Activated B cell treated with CpG ODN at 0.5 μM for 24 hours (primary cell): ENCODE results near the gene CCDC152. TPM values are rescaled to one million over a fixed set of nuclear protein-coding genes. Genes with fewer than 3 reads are reported as not detected.

Source experiments
- ATAC-seq: fragments of 200-7000 bp; cut with Tn5 transposase; one replicate; pipeline ENCODE4 v1.10.0; 2021; ENCODE audit warnings: low read depth, mild to moderate bottlenecking, moderate library complexity
- CTCF ChIA-PET: fragments of 350-600 bp; sonication (Branson Sonifier 250); formaldehyde crosslinking; loops from one replicate; lab custom pipeline; 2021; ENCODE audit warnings: antibody characterized with exemption; lab: Charles Lee
- POLR2A ChIA-PET: fragments of 350-600 bp; sonication (Branson Sonifier 250); formaldehyde crosslinking; loops from one replicate; lab custom pipeline; 2021; ENCODE audit warnings: antibody characterized with exemption; lab: Charles Lee
- DNase-seq: peaks from one replicate; pipeline ENCODE4 v3.0.0; 2022
- H3K27ac Mint-ChIP-seq: one replicate; pipeline ENCODE4 v1.8.0; 2020; ENCODE audit warnings: mixed read lengths
- H3K27me3 Mint-ChIP-seq: one replicate; pipeline ENCODE4 v1.8.0; 2021; ENCODE audit warnings: mixed read lengths
- H3K36me3 Mint-ChIP-seq: one replicate; pipeline ENCODE4 v1.8.0; 2021; ENCODE audit warnings: low read depth, mixed read lengths
- H3K4me1 Mint-ChIP-seq: one replicate; pipeline ENCODE4 v1.8.0; 2021; ENCODE audit warnings: mixed read lengths
- H3K4me3 Mint-ChIP-seq: one replicate; pipeline ENCODE4 v1.8.0; 2020; ENCODE audit warnings: mild to moderate bottlenecking, mixed read lengths
- H3K9me3 Mint-ChIP-seq: one replicate; pipeline ENCODE4 v1.8.0; 2020; ENCODE audit warnings: mixed read lengths
- intact Hi-C: fragments of 100-400 bp; cut with micrococcal nuclease; formaldehyde crosslinking; loops from one replicate; pipeline ENCODE4 v1.15.1; 2024
- total RNA-seq: library from RNA; stranded (reverse); gene quantifications from 2 replicates; pipeline ENCODE4 v1.2.3, GENCODE V29; 2022
- TF ChIP-seq, protein P1 (sequence below): fragments of 200-600 bp; IDR thresholded peaks from one replicate; pipeline ENCODE4 v1.8.0; 2022; ENCODE audit warnings: antibody characterized with exemption, mild to moderate bottlenecking

The CCDC152 gene
- total RNA-seq, 1 donor from 2014 or later, result 6.9 TPM

- Mint-ChIP-seq H3K27me3 (peaks cover 5% of the 10 kb centered on the region), H3K9me3 (no peaks in the 10 kb centered on the region), H3K36me3 (no peaks in the 10 kb centered on the region), H3K27ac (no peak overlapping the region), H3K4me3 (no peak overlapping the region), H3K4me1 (no peaks in the 10 kb centered on the region)
- DNase-seq (no peak), ATAC-seq (no peak)
- TF ChIP-seq, protein P1, sequence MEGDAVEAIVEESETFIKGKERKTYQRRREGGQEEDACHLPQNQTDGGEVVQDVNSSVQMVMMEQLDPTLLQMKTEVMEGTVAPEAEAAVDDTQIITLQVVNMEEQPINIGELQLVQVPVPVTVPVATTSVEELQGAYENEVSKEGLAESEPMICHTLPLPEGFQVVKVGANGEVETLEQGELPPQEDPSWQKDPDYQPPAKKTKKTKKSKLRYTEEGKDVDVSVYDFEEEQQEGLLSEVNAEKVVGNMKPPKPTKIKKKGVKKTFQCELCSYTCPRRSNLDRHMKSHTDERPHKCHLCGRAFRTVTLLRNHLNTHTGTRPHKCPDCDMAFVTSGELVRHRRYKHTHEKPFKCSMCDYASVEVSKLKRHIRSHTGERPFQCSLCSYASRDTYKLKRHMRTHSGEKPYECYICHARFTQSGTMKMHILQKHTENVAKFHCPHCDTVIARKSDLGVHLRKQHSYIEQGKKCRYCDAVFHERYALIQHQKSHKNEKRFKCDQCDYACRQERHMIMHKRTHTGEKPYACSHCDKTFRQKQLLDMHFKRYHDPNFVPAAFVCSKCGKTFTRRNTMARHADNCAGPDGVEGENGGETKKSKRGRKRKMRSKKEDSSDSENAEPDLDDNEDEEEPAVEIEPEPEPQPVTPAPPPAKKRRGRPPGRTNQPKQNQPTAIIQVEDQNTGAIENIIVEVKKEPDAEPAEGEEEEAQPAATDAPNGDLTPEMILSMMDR, result no peak
- CTCF ChIA-PET, result no interaction called here
- POLR2A ChIA-PET, result no interaction called here
- intact Hi-C loops, result no loop called here
Measured at GRCh38 chr5:42848545-42848944, 91.9 kb downstream of the CCDC152 start.

- H3K27me3 Mint-ChIP-seq, result peaks cover 5% of the 10 kb centered on the region
- no peak for ATAC-seq
- intact Hi-C loops, result no loop called here
- ChIA-PET POLR2A (no interaction called here), CTCF (no interaction called here)
- no peaks in the 10 kb centered on the region for H3K4me1 Mint-ChIP-seq
- no peak overlapping the region for H3K4me3 Mint-ChIP-seq
- no peak overlapping the region for H3K27ac Mint-ChIP-seq
- no peaks in the 10 kb centered on the region for H3K36me3 Mint-ChIP-seq
- no peak for DNase-seq
- TF ChIP-seq, protein P1, result no peak
- no peaks in the 10 kb centered on the region for H3K9me3 Mint-ChIP-seq
Measured at GRCh38 chr5:42851481-42851880, 94.9 kb downstream of the CCDC152 start.

Other genes with a start within 250 kb of the CCDC152 start
- gene SELENOP, start 55.1 kb downstream of the CCDC152 start, total RNA-seq, result not detected in 2 replicates